H1 (cell line): ENCODE results near the gene SFMBT2.

ENCODE experiments used
- BCL11A ChIP-seq, 2 experiments: IDR thresholded peaks; one replicate each; pipeline ENCODE4 v1.6.1; 2011; ENCODE audit warnings: low read depth in 2 of 2, low read length in 2 of 2, mild to moderate bottlenecking in 2 of 2
- CREB1 ChIP-seq: IDR thresholded peaks from 2 replicates; pipeline ENCODE4 v1.6.1; 2012; ENCODE audit warnings: inconsistent platforms
- HDAC6 ChIP-seq: IDR thresholded peaks from one replicate; pipeline ENCODE4 v1.7.1; 2012; ENCODE audit warnings: low read depth, mild to moderate bottlenecking, inconsistent platforms, low read length, moderate library complexity
- JUN ChIP-seq: IDR thresholded peaks from 2 replicates; pipeline ENCODE4 v1.6.1; 2011; ENCODE audit warnings: low read depth, mild to moderate bottlenecking, improper control_type of control experiment, low read length
- POLR2A ChIP-seq, 2 experiments: IDR thresholded peaks; 1 replicate in 1 of 2; 2 replicates in 1 of 2; pipeline ENCODE4 v1.6.1; 2011; ENCODE audit warnings: low read depth in 2 of 2, low read length in 2 of 2, mild to moderate bottlenecking in 2 of 2; ENCODE audit errors: control extremely low read depth in 1 of 2
- RXRA ChIP-seq: IDR thresholded peaks from 2 replicates; pipeline ENCODE4 v1.6.1; 2011; ENCODE audit warnings: low read depth, mild to moderate bottlenecking, low read length, moderate library complexity; ENCODE audit not compliant: insufficient read depth
- TAF7 ChIP-seq: optimal IDR thresholded peaks from 2 replicates; pipeline ENCODE3; 2011; ENCODE audit warnings: low read depth, mild to moderate bottlenecking, inconsistent platforms, low read length, moderate library complexity, borderline replicate concordance
- TBP ChIP-seq: IDR thresholded peaks from 2 replicates; pipeline ENCODE4 v1.6.1; 2011; ENCODE audit warnings: low read depth, low read length, improper control_type of control experiment
- TF ChIP-seq, protein P1 (sequence below), 3 experiments: IDR thresholded peaks; 1 replicate in 2 of 3; 2 replicates in 1 of 3; pipeline versions ENCODE4 v1.5.1 to v1.6.1; 2011; ENCODE audit warnings: low read length in 3 of 3, mild to moderate bottlenecking in 3 of 3, inconsistent platforms in 2 of 3, low read depth in 1 of 3, moderate library complexity in 1 of 3; ENCODE audit not compliant: insufficient read depth in 1 of 3; ENCODE audit errors: control extremely low read depth in 1 of 3
- TF ChIP-seq, protein P2 (sequence below): IDR thresholded peaks from 2 replicates; pipeline ENCODE4 v1.6.1; 2012; ENCODE audit warnings: inconsistent platforms
- TF ChIP-seq, protein P3 (sequence below): IDR thresholded peaks from 2 replicates; pipeline ENCODE4 v1.6.1; 2012; ENCODE audit warnings: low read length, inconsistent platforms
- TF ChIP-seq, protein P4 (sequence below): fragments of 300-600 bp; sonication (generic); IDR thresholded peaks from 2 replicates; pipeline ENCODE4 v1.7.1; 2012; ENCODE audit warnings: low read length, moderate library complexity, mild to moderate bottlenecking, inconsistent platforms; ENCODE audit not compliant: insufficient replicate concordance

DNA sequence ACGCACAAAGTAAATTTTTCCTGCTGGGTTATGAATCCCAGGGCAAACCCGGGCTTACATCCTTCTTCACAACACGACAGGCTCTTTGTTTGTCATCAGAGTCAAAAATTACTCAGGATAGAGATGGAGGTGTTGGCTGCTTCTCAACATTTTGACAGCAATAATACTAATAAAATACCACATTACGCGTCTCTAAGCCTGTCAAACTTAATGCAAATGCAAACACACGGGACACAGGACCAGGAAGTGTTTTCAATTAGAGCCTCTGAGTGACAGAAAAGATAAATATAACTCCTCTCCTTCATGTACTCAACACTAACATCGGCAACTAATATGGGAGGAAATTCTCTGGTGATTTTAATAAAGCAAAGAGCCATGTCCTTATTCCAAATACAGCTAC lies 128.4 kb downstream of the SFMBT2 start:
- TF ChIP-seq TAF7 (no peak), HDAC6 (no peak), POLR2A (IDR thresholded peaks at IDR 0.05; ENCODE audit: control extremely low read depth in 1 of 2, low read depth in 2 of 2, low read length in 2 of 2) (no peak), JUN (no peak), TBP (no peak), RXRA (no peak), BCL11A (IDR thresholded peaks at IDR 0.05; ENCODE audit: low read depth in 2 of 2, low read length in 2 of 2) (no peak), CREB1 (no peak)
- TF ChIP-seq, protein P1, sequence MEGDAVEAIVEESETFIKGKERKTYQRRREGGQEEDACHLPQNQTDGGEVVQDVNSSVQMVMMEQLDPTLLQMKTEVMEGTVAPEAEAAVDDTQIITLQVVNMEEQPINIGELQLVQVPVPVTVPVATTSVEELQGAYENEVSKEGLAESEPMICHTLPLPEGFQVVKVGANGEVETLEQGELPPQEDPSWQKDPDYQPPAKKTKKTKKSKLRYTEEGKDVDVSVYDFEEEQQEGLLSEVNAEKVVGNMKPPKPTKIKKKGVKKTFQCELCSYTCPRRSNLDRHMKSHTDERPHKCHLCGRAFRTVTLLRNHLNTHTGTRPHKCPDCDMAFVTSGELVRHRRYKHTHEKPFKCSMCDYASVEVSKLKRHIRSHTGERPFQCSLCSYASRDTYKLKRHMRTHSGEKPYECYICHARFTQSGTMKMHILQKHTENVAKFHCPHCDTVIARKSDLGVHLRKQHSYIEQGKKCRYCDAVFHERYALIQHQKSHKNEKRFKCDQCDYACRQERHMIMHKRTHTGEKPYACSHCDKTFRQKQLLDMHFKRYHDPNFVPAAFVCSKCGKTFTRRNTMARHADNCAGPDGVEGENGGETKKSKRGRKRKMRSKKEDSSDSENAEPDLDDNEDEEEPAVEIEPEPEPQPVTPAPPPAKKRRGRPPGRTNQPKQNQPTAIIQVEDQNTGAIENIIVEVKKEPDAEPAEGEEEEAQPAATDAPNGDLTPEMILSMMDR (IDR thresholded peaks at IDR 0.05; ENCODE audit: control extremely low read depth in 1 of 3, insufficient read depth in 1 of 3, low read depth in 1 of 3, low read length in 3 of 3): no peak
- TF ChIP-seq, protein P2, sequence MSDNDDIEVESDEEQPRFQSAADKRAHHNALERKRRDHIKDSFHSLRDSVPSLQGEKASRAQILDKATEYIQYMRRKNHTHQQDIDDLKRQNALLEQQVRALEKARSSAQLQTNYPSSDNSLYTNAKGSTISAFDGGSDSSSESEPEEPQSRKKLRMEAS: no peak
- TF ChIP-seq, protein P3, sequence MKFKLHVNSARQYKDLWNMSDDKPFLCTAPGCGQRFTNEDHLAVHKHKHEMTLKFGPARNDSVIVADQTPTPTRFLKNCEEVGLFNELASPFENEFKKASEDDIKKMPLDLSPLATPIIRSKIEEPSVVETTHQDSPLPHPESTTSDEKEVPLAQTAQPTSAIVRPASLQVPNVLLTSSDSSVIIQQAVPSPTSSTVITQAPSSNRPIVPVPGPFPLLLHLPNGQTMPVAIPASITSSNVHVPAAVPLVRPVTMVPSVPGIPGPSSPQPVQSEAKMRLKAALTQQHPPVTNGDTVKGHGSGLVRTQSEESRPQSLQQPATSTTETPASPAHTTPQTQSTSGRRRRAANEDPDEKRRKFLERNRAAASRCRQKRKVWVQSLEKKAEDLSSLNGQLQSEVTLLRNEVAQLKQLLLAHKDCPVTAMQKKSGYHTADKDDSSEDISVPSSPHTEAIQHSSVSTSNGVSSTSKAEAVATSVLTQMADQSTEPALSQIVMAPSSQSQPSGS: no peak
- TF ChIP-seq, protein P4, sequence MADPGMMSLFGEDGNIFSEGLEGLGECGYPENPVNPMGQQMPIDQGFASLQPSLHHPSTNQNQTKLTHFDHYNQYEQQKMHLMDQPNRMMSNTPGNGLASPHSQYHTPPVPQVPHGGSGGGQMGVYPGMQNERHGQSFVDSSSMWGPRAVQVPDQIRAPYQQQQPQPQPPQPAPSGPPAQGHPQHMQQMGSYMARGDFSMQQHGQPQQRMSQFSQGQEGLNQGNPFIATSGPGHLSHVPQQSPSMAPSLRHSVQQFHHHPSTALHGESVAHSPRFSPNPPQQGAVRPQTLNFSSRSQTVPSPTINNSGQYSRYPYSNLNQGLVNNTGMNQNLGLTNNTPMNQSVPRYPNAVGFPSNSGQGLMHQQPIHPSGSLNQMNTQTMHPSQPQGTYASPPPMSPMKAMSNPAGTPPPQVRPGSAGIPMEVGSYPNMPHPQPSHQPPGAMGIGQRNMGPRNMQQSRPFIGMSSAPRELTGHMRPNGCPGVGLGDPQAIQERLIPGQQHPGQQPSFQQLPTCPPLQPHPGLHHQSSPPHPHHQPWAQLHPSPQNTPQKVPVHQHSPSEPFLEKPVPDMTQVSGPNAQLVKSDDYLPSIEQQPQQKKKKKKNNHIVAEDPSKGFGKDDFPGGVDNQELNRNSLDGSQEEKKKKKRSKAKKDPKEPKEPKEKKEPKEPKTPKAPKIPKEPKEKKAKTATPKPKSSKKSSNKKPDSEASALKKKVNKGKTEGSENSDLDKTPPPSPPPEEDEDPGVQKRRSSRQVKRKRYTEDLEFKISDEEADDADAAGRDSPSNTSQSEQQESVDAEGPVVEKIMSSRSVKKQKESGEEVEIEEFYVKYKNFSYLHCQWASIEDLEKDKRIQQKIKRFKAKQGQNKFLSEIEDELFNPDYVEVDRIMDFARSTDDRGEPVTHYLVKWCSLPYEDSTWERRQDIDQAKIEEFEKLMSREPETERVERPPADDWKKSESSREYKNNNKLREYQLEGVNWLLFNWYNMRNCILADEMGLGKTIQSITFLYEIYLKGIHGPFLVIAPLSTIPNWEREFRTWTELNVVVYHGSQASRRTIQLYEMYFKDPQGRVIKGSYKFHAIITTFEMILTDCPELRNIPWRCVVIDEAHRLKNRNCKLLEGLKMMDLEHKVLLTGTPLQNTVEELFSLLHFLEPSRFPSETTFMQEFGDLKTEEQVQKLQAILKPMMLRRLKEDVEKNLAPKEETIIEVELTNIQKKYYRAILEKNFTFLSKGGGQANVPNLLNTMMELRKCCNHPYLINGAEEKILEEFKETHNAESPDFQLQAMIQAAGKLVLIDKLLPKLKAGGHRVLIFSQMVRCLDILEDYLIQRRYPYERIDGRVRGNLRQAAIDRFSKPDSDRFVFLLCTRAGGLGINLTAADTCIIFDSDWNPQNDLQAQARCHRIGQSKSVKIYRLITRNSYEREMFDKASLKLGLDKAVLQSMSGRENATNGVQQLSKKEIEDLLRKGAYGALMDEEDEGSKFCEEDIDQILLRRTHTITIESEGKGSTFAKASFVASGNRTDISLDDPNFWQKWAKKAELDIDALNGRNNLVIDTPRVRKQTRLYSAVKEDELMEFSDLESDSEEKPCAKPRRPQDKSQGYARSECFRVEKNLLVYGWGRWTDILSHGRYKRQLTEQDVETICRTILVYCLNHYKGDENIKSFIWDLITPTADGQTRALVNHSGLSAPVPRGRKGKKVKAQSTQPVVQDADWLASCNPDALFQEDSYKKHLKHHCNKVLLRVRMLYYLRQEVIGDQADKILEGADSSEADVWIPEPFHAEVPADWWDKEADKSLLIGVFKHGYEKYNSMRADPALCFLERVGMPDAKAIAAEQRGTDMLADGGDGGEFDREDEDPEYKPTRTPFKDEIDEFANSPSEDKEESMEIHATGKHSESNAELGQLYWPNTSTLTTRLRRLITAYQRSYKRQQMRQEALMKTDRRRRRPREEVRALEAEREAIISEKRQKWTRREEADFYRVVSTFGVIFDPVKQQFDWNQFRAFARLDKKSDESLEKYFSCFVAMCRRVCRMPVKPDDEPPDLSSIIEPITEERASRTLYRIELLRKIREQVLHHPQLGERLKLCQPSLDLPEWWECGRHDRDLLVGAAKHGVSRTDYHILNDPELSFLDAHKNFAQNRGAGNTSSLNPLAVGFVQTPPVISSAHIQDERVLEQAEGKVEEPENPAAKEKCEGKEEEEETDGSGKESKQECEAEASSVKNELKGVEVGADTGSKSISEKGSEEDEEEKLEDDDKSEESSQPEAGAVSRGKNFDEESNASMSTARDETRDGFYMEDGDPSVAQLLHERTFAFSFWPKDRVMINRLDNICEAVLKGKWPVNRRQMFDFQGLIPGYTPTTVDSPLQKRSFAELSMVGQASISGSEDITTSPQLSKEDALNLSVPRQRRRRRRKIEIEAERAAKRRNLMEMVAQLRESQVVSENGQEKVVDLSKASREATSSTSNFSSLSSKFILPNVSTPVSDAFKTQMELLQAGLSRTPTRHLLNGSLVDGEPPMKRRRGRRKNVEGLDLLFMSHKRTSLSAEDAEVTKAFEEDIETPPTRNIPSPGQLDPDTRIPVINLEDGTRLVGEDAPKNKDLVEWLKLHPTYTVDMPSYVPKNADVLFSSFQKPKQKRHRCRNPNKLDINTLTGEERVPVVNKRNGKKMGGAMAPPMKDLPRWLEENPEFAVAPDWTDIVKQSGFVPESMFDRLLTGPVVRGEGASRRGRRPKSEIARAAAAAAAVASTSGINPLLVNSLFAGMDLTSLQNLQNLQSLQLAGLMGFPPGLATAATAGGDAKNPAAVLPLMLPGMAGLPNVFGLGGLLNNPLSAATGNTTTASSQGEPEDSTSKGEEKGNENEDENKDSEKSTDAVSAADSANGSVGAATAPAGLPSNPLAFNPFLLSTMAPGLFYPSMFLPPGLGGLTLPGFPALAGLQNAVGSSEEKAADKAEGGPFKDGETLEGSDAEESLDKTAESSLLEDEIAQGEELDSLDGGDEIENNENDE: no peak
